SK-N-SH (cell line): ENCODE data around the gene LRRC8E. TPM values are rescaled to one million over a fixed set of nuclear protein-coding genes. Genes with fewer than 3 reads are reported as not detected.

ENCODE experiments used
- CTCF ChIA-PET: fragments of 300-600, 350-600 bp; formaldehyde crosslinking; extraction: SDS; loops from one replicate; lab custom pipeline; 2021; lab: Yijun Ruan, JAX
- POLR2A ChIA-PET: fragments of 350-600 bp; sonication (Branson Sonifier 250); formaldehyde crosslinking; extraction: SDS; loops from one replicate; lab custom pipeline; 2020; ENCODE audit warnings: antibody characterized with exemption, inconsistent platforms; lab: Yijun Ruan, JAX
- DNase-seq: peaks from one replicate; pipeline ENCODE4 v3.0.0; 2012
- H2AFZ ChIP-seq: fragments of 200-600 bp; sonication (generic); 2 replicates; pipeline ENCODE4 v1.8.1; 2016; ENCODE audit warnings: antibody characterized with exemption, mild to moderate bottlenecking, low read depth
- H3F3A ChIP-seq: fragments of 200-600 bp; sonication (generic); replicated peaks from 2 replicates; pipeline ENCODE3; 2016; ENCODE audit warnings: antibody characterized with exemption, mild to moderate bottlenecking; ENCODE audit not compliant: insufficient read depth
- H3K27ac ChIP-seq, 2 experiments: fragments of 200-500 bp in 1 of 2; fragments of 200-600 bp in 1 of 2; sonication (Bioruptor generic) in 1 of 2; sonication (generic), shearing (Covaris generic) in 1 of 2; 2 replicates each; pipeline versions ENCODE4 v1.5.1 to v1.6.1; 2014 to 2016; ENCODE audit warnings: low read depth in 2 of 2, inconsistent platforms in 1 of 2, low read length in 1 of 2, mild to moderate bottlenecking in 1 of 2, mixed read lengths in 1 of 2
- H3K27me3 ChIP-seq: fragments of 200-600 bp; sonication (generic), shearing (Covaris generic); 2 replicates; pipeline ENCODE4 v1.6.1; 2016; ENCODE audit warnings: mixed run types; ENCODE audit not compliant: insufficient read depth
- H3K36me3 ChIP-seq, 2 experiments: fragments of 200-500 bp in 1 of 2; fragments of 200-600 bp in 1 of 2; sonication (Bioruptor generic) in 1 of 2; sonication (generic) in 1 of 2; replicated peaks in 1 of 2; 2 replicates each; pipeline versions ENCODE3 to v1.5.1; 2014 to 2016; ENCODE audit warnings: low read length in 1 of 2, mild to moderate bottlenecking in 1 of 2; ENCODE audit not compliant: insufficient read depth in 2 of 2, control insufficient read depth in 1 of 2
- H3K4me1 ChIP-seq, 2 experiments: fragments of 200-500 bp in 1 of 2; fragments of 200-600 bp in 1 of 2; sonication (Bioruptor generic) in 1 of 2; sonication (generic), shearing (Covaris generic) in 1 of 2; 2 replicates each; pipeline versions ENCODE4 v1.5.1 to v1.6.1; 2014 to 2016; ENCODE audit warnings: low read depth in 1 of 2, low read length in 1 of 2, mixed run types in 1 of 2; ENCODE audit not compliant: insufficient read depth in 2 of 2, control insufficient read depth in 1 of 2
- H3K4me2 ChIP-seq: fragments of 200-600 bp; sonication (generic), shearing (Covaris generic); 2 replicates; pipeline ENCODE4 v1.6.1; 2017; ENCODE audit warnings: mixed run types
- H3K4me3 ChIP-seq, 2 experiments: fragments of 200-500 bp in 1 of 2; fragments of 200-600 bp in 1 of 2; sonication (Bioruptor generic) in 1 of 2; sonication (generic), shearing (Covaris generic) in 1 of 2; 2 replicates each; pipeline versions ENCODE4 v1.5.1 to v1.8.1; 2014 to 2016; ENCODE audit warnings: low read depth in 2 of 2, inconsistent platforms in 1 of 2, low read length in 1 of 2, mild to moderate bottlenecking in 1 of 2, mixed read lengths in 1 of 2, moderate library complexity in 1 of 2
- H3K79me2 ChIP-seq: fragments of 200-600 bp; sonication (generic); 2 replicates; pipeline ENCODE4 v1.8.1; 2017; ENCODE audit warnings: mild to moderate bottlenecking; ENCODE audit not compliant: insufficient read depth
- H3K9ac ChIP-seq: fragments of 200-600 bp; sonication (generic); 2 replicates; pipeline ENCODE4 v1.6.1; 2017; ENCODE audit warnings: mixed run types
- H3K9me2 ChIP-seq: fragments of 200-600 bp; sonication (generic); 2 replicates; pipeline ENCODE4 v1.6.1; 2017; ENCODE audit warnings: mixed run types
- H3K9me3 ChIP-seq: fragments of 200-600 bp; sonication (generic); 2 replicates; pipeline ENCODE4 v1.6.1; 2017; ENCODE audit warnings: mixed run types, mild to moderate bottlenecking, moderate library complexity
- H4K20me1 ChIP-seq: fragments of 200-600 bp; sonication (generic); 2 replicates; pipeline ENCODE4 v1.6.1; 2017; ENCODE audit warnings: mild to moderate bottlenecking, mixed run types; ENCODE audit not compliant: insufficient read depth
- CTCF ChIP-seq: fragments of 200-600 bp; sonication (generic); IDR thresholded peaks from 2 replicates; pipeline ENCODE4 v1.6.1; 2017; ENCODE audit warnings: antibody characterized with exemption, mild to moderate bottlenecking, moderate library complexity
- EZH2phosphoT487 ChIP-seq: fragments of 200-600 bp; sonication (generic); IDR thresholded peaks from 2 replicates; pipeline ENCODE4 v1.6.1; 2017; ENCODE audit warnings: low read depth, mixed run types, mild to moderate bottlenecking, antibody characterized with exemption, moderate library complexity, borderline replicate concordance
- FOXM1 ChIP-seq: IDR thresholded peaks from 2 replicates; pipeline ENCODE4 v1.4.0; 2012; ENCODE audit warnings: low read depth, mild to moderate bottlenecking
- MAX ChIP-seq: IDR thresholded peaks from 2 replicates; pipeline ENCODE4 v1.4.0; 2012; ENCODE audit warnings: low read depth
- MXI1 ChIP-seq: IDR thresholded peaks from 2 replicates; pipeline ENCODE4 v1.6.1; 2012; ENCODE audit warnings: mild to moderate bottlenecking, low read depth, low read length, improper control_type of control experiment
- NFIC ChIP-seq: IDR thresholded peaks from 2 replicates; pipeline ENCODE4 v1.4.0; 2012; ENCODE audit warnings: borderline replicate concordance
- NRF1 ChIP-seq: IDR thresholded peaks from 2 replicates; pipeline ENCODE4 v1.6.1; 2012; ENCODE audit warnings: low read depth, mild to moderate bottlenecking, low read length
- PBX3 ChIP-seq: IDR thresholded peaks from 2 replicates; pipeline ENCODE4; 2012
- RCOR1 ChIP-seq: fragments of 150-350 bp; IDR thresholded peaks from 2 replicates; pipeline ENCODE4 v1.6.1; 2017; ENCODE audit warnings: antibody characterized with exemption, low read length
- SIN3A ChIP-seq: IDR thresholded peaks from 2 replicates; pipeline ENCODE4 v1.6.1; 2012; ENCODE audit warnings: low read depth, mild to moderate bottlenecking, low read length, moderate library complexity, borderline replicate concordance
- SMC3 ChIP-seq: IDR thresholded peaks from 2 replicates; pipeline ENCODE4 v1.6.1; 2012; ENCODE audit warnings: low read depth, low read length, improper control_type of control experiment
- TCF12 ChIP-seq: IDR thresholded peaks from 2 replicates; pipeline ENCODE4 v1.4.0; 2012
- USF1 ChIP-seq: IDR thresholded peaks from 2 replicates; pipeline ENCODE4 v1.4.0; 2012; ENCODE audit warnings: low read depth, borderline replicate concordance
- YY1 ChIP-seq: IDR thresholded peaks from 2 replicates; pipeline ENCODE4 v1.4.0; 2012; ENCODE audit warnings: low read depth, mild to moderate bottlenecking
- WGBS: methylation state at CpG from one replicate; pipeline ENCODE4 v1.1.6; 2017; ENCODE audit warnings: low lambda C conversion rate; 5-methylcytosine and 5-hydroxymethylcytosine counted together
- polyA plus RNA-seq, 3 experiments: library from polyadenylated mRNA; depleted of rRNA; stranded (reverse); fragments of >200 nt; gene quantifications; 2 replicates each; pipeline ENCODE4 v1.2.3, GENCODE V29; 2012
- TF ChIP-seq, protein P1 (sequence below): fragments of 150-350 bp; IDR thresholded peaks from 2 replicates; pipeline ENCODE4 v1.6.1; 2016; ENCODE audit warnings: mild to moderate bottlenecking, low read depth, low read length

Gene LRRC8E
- polyA plus RNA-seq, 1 of the 3 experiments (the other 2 are of a cell fraction), result 0.02 TPM

DNA sequence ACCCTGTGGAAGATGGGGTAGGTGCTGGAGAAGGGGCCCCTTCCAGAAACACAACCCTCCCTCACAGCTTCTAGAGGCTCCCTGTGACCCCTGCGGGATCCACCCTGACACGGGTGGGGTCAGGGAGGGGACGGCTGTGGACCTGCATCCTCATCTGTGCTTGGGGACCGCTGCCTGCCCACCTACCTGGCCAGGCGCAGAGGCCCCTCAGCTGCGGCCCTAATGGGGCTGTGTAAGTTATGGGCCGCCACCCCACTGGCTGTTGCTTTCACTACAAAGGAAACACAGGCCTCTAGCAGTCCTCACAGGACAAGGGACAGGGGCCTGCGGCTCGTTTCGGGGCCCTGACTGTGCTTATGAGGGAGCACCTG lies 44.6 kb downstream of the LRRC8E start:
- Histone ChIP-seq H3K4me1 (peaks cover 17 to 25% of the 10 kb centered on the region in 2 experiments), H3K79me2 (no peaks in the 10 kb centered on the region), H3F3A (peaks cover 32% of the 10 kb centered on the region), H3K4me3 (no peak overlapping the region), H3K9me3 (no peaks in the 10 kb centered on the region), H3K9me2 (no peaks in the 10 kb centered on the region), H3K27ac (no peak overlapping the region), H3K4me2 (no peak overlapping the region), H3K36me3 (peaks cover 33 to 43% of the 10 kb centered on the region in 2 experiments), H3K27me3 (no peaks in the 10 kb centered on the region), H3K9ac (no peak overlapping the region), H4K20me1 (peaks cover 3% of the 10 kb centered on the region; the same call in 1 of the 2 replicates), H2AFZ (no peak overlapping the region)
- ChIA-PET CTCF (no interaction called here), POLR2A (interaction anchor here (1.3 kb wide), 1 partner anchor 11 kb away, joined by 3 read pairs; no protein-coding TSS in a partner anchor)
- TF ChIP-seq FOXM1 (no peak), PBX3 (no peak), TCF12 (no peak), SMC3 (no peak), CTCF (no peak), USF1 (no peak), MAX (no peak), NFIC (no peak), RCOR1 (no peak), YY1 (no peak), MXI1 (no peak), EZH2phosphoT487 (no peak), SIN3A (no peak), NRF1 (no peak)
- TF ChIP-seq, protein P1, sequence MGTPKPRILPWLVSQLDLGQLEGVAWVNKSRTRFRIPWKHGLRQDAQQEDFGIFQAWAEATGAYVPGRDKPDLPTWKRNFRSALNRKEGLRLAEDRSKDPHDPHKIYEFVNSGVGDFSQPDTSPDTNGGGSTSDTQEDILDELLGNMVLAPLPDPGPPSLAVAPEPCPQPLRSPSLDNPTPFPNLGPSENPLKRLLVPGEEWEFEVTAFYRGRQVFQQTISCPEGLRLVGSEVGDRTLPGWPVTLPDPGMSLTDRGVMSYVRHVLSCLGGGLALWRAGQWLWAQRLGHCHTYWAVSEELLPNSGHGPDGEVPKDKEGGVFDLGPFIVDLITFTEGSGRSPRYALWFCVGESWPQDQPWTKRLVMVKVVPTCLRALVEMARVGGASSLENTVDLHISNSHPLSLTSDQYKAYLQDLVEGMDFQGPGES, result no peak
- no peak for DNase-seq
- WGBS, result 93% methylated on average over 3 of the region's 10 CpGs
